Measurements from ENCODE around the gene LTBP3.

- TF ChIP-seq CTCF (conservative IDR thresholded peaks at IDR 0.05; ENCODE audit: low read depth, low read length) (no peak), EZH2 (IDR thresholded peaks at IDR 0.05; ENCODE audit: borderline replicate concordance, low read depth, low read length, poor library complexity, severe bottlenecking) (no peak)
These were observed 57.0 kb downstream of the LTBP3 start for GRCh38 chr11:65501186-65501471.
